ENCODE measurements around the gene CENPB. TPM values are rescaled to one million over a fixed set of nuclear protein-coding genes. Genes with fewer than 3 reads are reported as not detected.

CENPB gene
- total RNA-seq, 1 donor from 2014 or later, result 87.4 TPM

- H3K4me3 ChIP-seq (ENCODE audit: low read depth, low read length), result peak overlapping the region; percentile 30
- no peak for FAIRE-seq
- no peak for DNase-seq (ENCODE audit: low read depth)
- no peaks in the 10 kb centered on the region for H3K27me3 ChIP-seq (ENCODE audit: control insufficient read depth, insufficient read depth, low read length)
- no peak for TF ChIP-seq CTCF (IDR thresholded peaks at IDR 0.05; ENCODE audit: insufficient read depth, low read length, severe bottlenecking)
- peaks cover 5% of the 10 kb centered on the region for H3K36me3 ChIP-seq (ENCODE audit: control insufficient read depth, insufficient read depth, low read length)
Measured at GRCh38 chr20:3787324-3788014, 929 bp upstream of the CENPB start.

GRCh38 chr20:3786126-3786484 lies 435 bp downstream of the CENPB start:
- FAIRE-seq (no peak), DNase-seq (ENCODE audit: low read depth) (peak; percentile 28)
- H3K27me3 ChIP-seq (ENCODE audit: control insufficient read depth, insufficient read depth, low read length), result no peaks in the 10 kb centered on the region
- peak overlapping the region; percentile 52 for H3K4me3 ChIP-seq (ENCODE audit: low read depth, low read length)
- peaks cover 5% of the 10 kb centered on the region for H3K36me3 ChIP-seq (ENCODE audit: control insufficient read depth, insufficient read depth, low read length)
- peak; percentile 11 for TF ChIP-seq CTCF (IDR thresholded peaks at IDR 0.05; ENCODE audit: insufficient read depth, low read length, severe bottlenecking)

GRCh38 chr20:3785240-3786125 lies 1.1 kb downstream of the CENPB start:
- no peak for FAIRE-seq
- Histone ChIP-seq H3K36me3 (ENCODE audit: control insufficient read depth, insufficient read depth, low read length) (peaks cover 5% of the 10 kb centered on the region), H3K4me3 (ENCODE audit: low read depth, low read length) (peak overlapping the region; percentile 52), H3K27me3 (ENCODE audit: control insufficient read depth, insufficient read depth, low read length) (no peaks in the 10 kb centered on the region)
- no peak for DNase-seq (ENCODE audit: low read depth)
- no peak for TF ChIP-seq CTCF (IDR thresholded peaks at IDR 0.05; ENCODE audit: insufficient read depth, low read length, severe bottlenecking)

- Histone ChIP-seq H3K4me3 (ENCODE audit: low read depth, low read length) (peak overlapping the region; percentile 52), H3K27me3 (ENCODE audit: control insufficient read depth, insufficient read depth, low read length) (no peaks in the 10 kb centered on the region), H3K36me3 (ENCODE audit: control insufficient read depth, insufficient read depth, low read length) (peaks cover 5% of the 10 kb centered on the region)
- no peak for TF ChIP-seq CTCF (IDR thresholded peaks at IDR 0.05; ENCODE audit: insufficient read depth, low read length, severe bottlenecking)
- DNase-seq (ENCODE audit: low read depth), result no peak
- peak; percentile 83 for FAIRE-seq
Measured at GRCh38 chr20:3784863-3785239, 1.7 kb downstream of the CENPB start.

- Histone ChIP-seq H3K4me3 (ENCODE audit: low read depth, low read length) (no peak overlapping the region), H3K27me3 (ENCODE audit: control insufficient read depth, insufficient read depth, low read length) (no peaks in the 10 kb centered on the region), H3K36me3 (ENCODE audit: control insufficient read depth, insufficient read depth, low read length) (peaks cover 5% of the 10 kb centered on the region)
- FAIRE-seq (no peak), DNase-seq (ENCODE audit: low read depth) (no peak)
- no peak for TF ChIP-seq CTCF (IDR thresholded peaks at IDR 0.05; ENCODE audit: insufficient read depth, low read length, severe bottlenecking)
Measured at GRCh38 chr20:3784216-3784853, 2.2 kb downstream of the CENPB start.

All from bronchial epithelial cell (primary cell).